Measurements from ENCODE around the gene KCNK13. TPM values are rescaled to one million over a fixed set of nuclear protein-coding genes. Genes with fewer than 3 reads are reported as not detected.

KCNK13 gene
- total RNA-seq, 1 experiment from 2014 or later: not detected

DNA sequence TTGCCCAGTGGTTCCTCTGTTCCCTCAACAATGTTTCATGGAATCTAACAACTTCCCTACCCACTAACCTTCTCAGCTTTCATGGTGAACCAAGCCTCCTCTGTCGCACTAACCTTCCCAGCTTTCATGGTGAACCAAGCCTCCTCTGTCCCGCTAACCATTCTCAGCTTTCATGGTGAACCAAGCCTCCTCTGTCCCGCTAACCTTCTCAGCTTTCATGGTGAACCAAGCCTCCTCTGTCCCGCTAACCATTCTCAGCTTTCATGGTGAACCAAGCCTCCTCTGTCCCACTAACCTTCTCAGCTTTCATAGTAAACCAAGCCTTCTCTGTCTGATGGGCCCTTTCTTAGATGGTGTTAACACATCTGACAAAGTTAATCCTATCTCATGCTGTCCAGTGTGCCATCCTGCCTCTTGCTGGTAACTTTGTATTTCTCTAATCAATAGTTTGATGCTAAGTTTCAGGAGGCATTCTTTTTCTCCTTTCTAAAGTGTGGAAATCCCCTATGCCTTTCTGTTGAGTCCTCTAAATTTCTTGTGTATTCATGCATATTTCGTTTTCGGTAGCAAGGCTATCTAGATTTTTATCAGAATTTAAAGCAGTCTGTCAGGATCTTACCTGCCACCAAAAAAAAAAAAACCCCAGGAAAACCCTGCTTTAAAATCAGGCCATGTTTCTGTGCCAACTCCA is 26.8 kb upstream of the KCNK13 start:
- Histone ChIP-seq H3K27ac (ENCODE audit: low read length) (no peak overlapping the region), H3K4me2 (ENCODE audit: low read depth, low read length, poor library complexity, severe bottlenecking) (no peak overlapping the region), H3K9ac (ENCODE audit: low read length) (no peak overlapping the region), H3K9me2 (replicated peaks; ENCODE audit: insufficient read depth, low read length) (no peaks in the 10 kb centered on the region), H4K20me1 (ENCODE audit: insufficient read depth, low read depth, low read length) (no peaks in the 10 kb centered on the region), H3K79me2 (ENCODE audit: low read length) (no peaks in the 10 kb centered on the region), H3K27me3 (ENCODE audit: low read length) (no peaks in the 10 kb centered on the region), H3K36me3 (ENCODE audit: insufficient read depth, low read length) (peaks cover 50% of the 10 kb centered on the region), H3K9me3 (ENCODE audit: low read length) (no peaks in the 10 kb centered on the region), H2AFZ (ENCODE audit: low read length) (no peak overlapping the region), H3K4me1 (ENCODE audit: low read length) (no peaks in the 10 kb centered on the region), H3K4me3 (ENCODE audit: low read length) (no peak overlapping the region)
- DNase-seq: no peak

DNA sequence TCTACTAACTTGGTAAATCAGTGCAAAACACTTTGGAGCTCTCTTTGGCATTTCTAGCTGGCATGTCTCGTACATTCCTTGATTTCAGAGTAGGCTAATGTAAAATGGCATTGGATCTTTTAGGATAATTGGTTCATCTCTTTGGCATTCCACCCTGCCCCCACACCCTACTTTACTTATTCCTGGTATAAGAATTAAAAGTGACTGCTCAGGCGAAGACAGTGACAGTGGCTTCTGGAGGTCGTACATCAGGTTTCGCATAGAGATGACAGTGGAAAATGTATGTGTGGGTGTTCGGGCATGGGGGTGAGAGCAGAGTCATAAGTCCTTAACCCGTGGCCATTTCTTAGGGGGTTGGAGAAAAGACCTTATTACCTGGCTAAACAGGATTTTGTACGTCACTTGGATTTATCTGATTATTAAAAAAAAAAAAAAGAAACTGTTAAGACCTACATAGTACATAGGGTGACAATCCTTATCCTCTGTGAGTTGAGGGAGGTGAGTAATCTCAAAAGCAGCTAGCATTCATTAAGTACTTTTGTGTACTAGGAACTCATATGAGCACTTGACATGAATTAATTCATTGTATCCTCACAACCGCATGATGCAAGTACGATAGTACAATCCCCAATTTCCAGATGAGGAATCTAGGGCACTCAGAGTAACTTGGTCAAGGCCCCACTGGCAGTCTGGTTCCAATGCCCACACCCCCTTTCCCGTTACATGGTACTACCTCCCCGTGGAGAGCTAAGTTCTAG is 22.4 kb upstream of the KCNK13 start:
- Histone ChIP-seq H3K9me3 (ENCODE audit: low read length) (no peaks in the 10 kb centered on the region), H3K36me3 (ENCODE audit: insufficient read depth, low read length) (peaks cover 19% of the 10 kb centered on the region; the same call in 1 of the 2 replicates), H3K9ac (ENCODE audit: low read length) (no peak overlapping the region), H3K4me3 (ENCODE audit: low read length) (no peak overlapping the region), H3K9me2 (replicated peaks; ENCODE audit: insufficient read depth, low read length) (no peaks in the 10 kb centered on the region), H4K20me1 (ENCODE audit: insufficient read depth, low read depth, low read length) (no peaks in the 10 kb centered on the region), H3K27me3 (ENCODE audit: low read length) (no peaks in the 10 kb centered on the region), H3K79me2 (ENCODE audit: low read length) (no peaks in the 10 kb centered on the region), H3K4me2 (ENCODE audit: low read depth, low read length, poor library complexity, severe bottlenecking) (no peak overlapping the region), H2AFZ (ENCODE audit: low read length) (no peak overlapping the region), H3K4me1 (ENCODE audit: low read length) (no peaks in the 10 kb centered on the region), H3K27ac (ENCODE audit: low read length) (no peak overlapping the region)
- DNase-seq: no peak

DNA sequence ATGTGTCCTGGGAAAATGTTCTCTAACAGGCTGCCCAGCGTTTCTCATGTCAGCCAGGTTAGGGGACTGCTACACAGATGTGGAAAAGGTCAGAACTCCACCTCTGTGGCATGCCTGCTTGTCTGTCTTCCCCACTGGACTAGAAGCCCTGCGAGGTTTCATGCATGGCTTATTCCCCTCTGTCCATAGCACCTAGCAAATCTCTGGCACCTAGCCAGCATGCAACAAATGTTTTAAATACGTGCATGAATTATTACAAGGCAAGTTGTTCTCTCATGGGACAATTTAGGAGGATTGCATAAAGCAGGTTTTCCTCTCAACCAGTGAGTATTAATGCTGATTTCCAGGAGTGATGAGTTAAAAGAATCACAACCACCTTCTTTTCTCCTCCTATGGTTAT is 21.4 kb upstream of the KCNK13 start:
- no peak for DNase-seq
- Histone ChIP-seq H2AFZ (ENCODE audit: low read length) (no peak overlapping the region), H3K9me2 (replicated peaks; ENCODE audit: insufficient read depth, low read length) (no peaks in the 10 kb centered on the region), H3K27ac (ENCODE audit: low read length) (no peak overlapping the region), H3K9me3 (ENCODE audit: low read length) (no peaks in the 10 kb centered on the region), H3K79me2 (ENCODE audit: low read length) (no peaks in the 10 kb centered on the region), H3K36me3 (ENCODE audit: insufficient read depth, low read length) (peaks cover 22% of the 10 kb centered on the region; the same call in 1 of the 2 replicates), H3K27me3 (ENCODE audit: low read length) (no peaks in the 10 kb centered on the region), H3K9ac (ENCODE audit: low read length) (no peak overlapping the region), H3K4me3 (ENCODE audit: low read length) (no peak overlapping the region), H4K20me1 (ENCODE audit: insufficient read depth, low read depth, low read length) (no peaks in the 10 kb centered on the region), H3K4me1 (ENCODE audit: low read length) (no peaks in the 10 kb centered on the region), H3K4me2 (ENCODE audit: low read depth, low read length, poor library complexity, severe bottlenecking) (no peak overlapping the region)

DNA sequence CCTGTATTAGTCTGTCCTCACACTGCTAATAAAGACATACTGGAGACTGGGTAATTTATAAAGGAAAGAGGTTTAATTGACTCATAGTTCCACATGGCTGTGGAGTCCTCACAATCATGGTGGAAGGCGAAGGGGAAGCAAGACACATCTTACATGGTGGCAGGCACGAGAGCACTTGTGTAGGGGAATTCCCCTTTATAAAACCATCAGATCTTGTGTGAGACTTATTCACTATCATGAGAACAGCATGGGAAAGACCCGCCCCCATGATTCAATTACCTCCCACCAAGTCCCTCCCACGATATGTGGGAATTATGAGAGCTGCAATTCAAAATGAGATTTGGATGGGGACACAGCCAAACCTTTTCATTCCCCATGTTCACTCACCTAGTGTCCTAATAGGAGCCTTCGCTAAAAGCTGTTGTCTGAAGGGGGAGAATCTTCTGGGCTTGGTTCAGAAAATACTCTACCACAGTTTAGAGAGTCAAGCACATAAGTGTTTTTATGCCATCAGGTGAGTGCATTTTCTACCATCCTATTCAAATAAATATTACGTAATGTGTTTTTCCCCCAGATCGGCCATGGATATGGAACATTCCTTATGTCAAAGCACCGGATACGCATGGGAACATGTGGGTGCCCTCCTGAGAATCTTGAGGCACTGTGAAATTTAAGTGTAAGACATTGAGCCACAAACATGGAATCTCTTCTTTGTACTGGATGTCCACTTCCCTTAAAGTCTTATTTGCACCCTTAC is 19.1 kb upstream of the KCNK13 start:
- DNase-seq: no peak
- Histone ChIP-seq H3K9me2 (replicated peaks; ENCODE audit: insufficient read depth, low read length) (no peaks in the 10 kb centered on the region), H3K4me2 (ENCODE audit: low read depth, low read length, poor library complexity, severe bottlenecking) (no peak overlapping the region), H3K36me3 (ENCODE audit: insufficient read depth, low read length) (peaks cover 14% of the 10 kb centered on the region; the same call in 1 of the 2 replicates), H3K27ac (ENCODE audit: low read length) (no peak overlapping the region), H4K20me1 (ENCODE audit: insufficient read depth, low read depth, low read length) (no peaks in the 10 kb centered on the region), H3K4me3 (ENCODE audit: low read length) (no peak overlapping the region), H3K9me3 (ENCODE audit: low read length) (no peaks in the 10 kb centered on the region), H3K9ac (ENCODE audit: low read length) (no peak overlapping the region), H2AFZ (ENCODE audit: low read length) (no peak overlapping the region), H3K79me2 (ENCODE audit: low read length) (no peaks in the 10 kb centered on the region), H3K27me3 (ENCODE audit: low read length) (no peaks in the 10 kb centered on the region), H3K4me1 (ENCODE audit: low read length) (no peaks in the 10 kb centered on the region)

DNA sequence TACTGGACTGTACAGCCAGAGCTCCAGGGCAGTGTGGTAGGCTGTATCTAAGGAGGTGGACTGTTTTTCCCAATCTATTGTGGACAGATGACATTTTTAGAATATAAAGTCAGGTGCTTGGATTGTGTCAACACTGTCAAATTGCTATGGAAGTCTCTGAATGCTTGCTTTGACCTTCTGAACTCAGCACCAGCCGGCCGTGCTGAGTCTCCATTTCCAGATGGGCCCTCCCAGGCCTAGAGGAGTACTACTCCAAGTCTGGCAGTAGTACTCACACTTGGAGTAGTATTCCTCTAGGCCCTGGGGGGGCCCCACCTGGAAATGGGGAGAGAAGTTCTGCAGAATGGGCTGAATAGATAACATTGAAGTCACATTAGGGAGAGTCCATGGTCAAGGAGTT is 16.2 kb upstream of the KCNK13 start:
- Histone ChIP-seq H3K9ac (ENCODE audit: low read length) (no peak overlapping the region), H2AFZ (ENCODE audit: low read length) (no peak overlapping the region), H3K27ac (ENCODE audit: low read length) (no peak overlapping the region), H4K20me1 (ENCODE audit: insufficient read depth, low read depth, low read length) (0 out of 2 replicates have a peak, but pooled peaks cover 4% of the 10 kb centered on the region), H3K9me3 (ENCODE audit: low read length) (no peaks in the 10 kb centered on the region), H3K4me2 (ENCODE audit: low read depth, low read length, poor library complexity, severe bottlenecking) (no peak overlapping the region), H3K79me2 (ENCODE audit: low read length) (no peaks in the 10 kb centered on the region), H3K4me3 (ENCODE audit: low read length) (no peak overlapping the region), H3K36me3 (ENCODE audit: insufficient read depth, low read length) (peaks cover 8% of the 10 kb centered on the region; the same call in 1 of the 2 replicates), H3K9me2 (replicated peaks; ENCODE audit: insufficient read depth, low read length) (no peaks in the 10 kb centered on the region), H3K27me3 (ENCODE audit: low read length) (no peaks in the 10 kb centered on the region), H3K4me1 (ENCODE audit: low read length) (no peaks in the 10 kb centered on the region)
- no peak for DNase-seq

DNA sequence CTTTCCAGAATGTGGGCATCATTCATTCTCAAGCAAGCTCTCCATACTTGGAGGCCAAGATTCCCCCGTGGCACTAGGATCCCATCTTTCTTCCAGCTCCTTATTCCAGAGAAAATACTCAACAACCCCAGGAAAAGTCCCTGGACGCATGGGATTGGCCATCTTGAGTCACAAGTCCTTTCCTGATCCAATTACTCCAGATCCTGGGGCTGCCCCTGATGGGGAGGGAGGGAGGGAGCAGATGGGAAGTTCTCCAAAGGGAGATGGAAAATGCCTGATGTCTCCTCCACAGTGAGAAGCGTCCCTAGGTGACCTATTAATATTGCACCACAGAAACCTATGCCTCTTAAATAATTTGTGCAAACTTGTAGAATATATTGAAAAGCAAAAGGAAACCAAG is 12.4 kb upstream of the KCNK13 start:
- Histone ChIP-seq H3K9ac (ENCODE audit: low read length) (no peak overlapping the region), H2AFZ (ENCODE audit: low read length) (no peak overlapping the region), H3K4me2 (ENCODE audit: low read depth, low read length, poor library complexity, severe bottlenecking) (no peak overlapping the region), H3K27ac (ENCODE audit: low read length) (no peak overlapping the region), H3K27me3 (ENCODE audit: low read length) (no peaks in the 10 kb centered on the region), H3K9me2 (replicated peaks; ENCODE audit: insufficient read depth, low read length) (no peaks in the 10 kb centered on the region), H3K79me2 (ENCODE audit: low read length) (no peaks in the 10 kb centered on the region), H3K9me3 (ENCODE audit: low read length) (no peaks in the 10 kb centered on the region), H3K4me1 (ENCODE audit: low read length) (no peaks in the 10 kb centered on the region), H3K4me3 (ENCODE audit: low read length) (no peak overlapping the region), H3K36me3 (ENCODE audit: insufficient read depth, low read length) (peaks cover 5% of the 10 kb centered on the region; the same call in 1 of the 2 replicates), H4K20me1 (ENCODE audit: insufficient read depth, low read depth, low read length) (0 out of 2 replicates have a peak, but pooled peaks cover 4% of the 10 kb centered on the region)
- no peak for DNase-seq

DNA sequence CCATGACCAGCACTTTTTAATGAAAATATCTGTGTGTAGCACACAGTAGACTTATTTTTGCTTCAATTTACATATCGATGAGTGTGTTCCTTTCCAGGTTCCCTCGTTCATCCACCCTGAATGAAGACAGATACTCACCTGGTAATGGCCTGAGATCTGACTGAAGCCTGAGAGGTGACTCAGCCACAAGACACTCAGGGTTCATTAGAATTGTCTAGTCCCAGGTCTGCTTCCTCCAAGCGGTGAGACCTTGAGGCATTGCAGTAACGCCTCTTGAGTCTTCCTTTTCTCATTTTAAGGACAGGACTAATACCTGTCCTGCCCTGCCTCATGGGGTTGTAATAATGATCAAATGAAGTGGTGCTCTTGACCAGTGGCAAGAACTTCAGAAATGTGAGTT is 11.5 kb upstream of the KCNK13 start:
- H3K36me3 ChIP-seq (ENCODE audit: insufficient read depth, low read length): no peaks in the 10 kb centered on the region
- H3K4me2 ChIP-seq (ENCODE audit: low read depth, low read length, poor library complexity, severe bottlenecking): no peak overlapping the region
- H3K9ac ChIP-seq (ENCODE audit: low read length): no peak overlapping the region
- no peak for DNase-seq
- H3K4me3 ChIP-seq (ENCODE audit: low read length): no peak overlapping the region
- H3K9me2 ChIP-seq (replicated peaks; ENCODE audit: insufficient read depth, low read length): no peaks in the 10 kb centered on the region
- H3K79me2 ChIP-seq (ENCODE audit: low read length): no peaks in the 10 kb centered on the region
- 0 out of 2 replicates have a peak, but pooled peaks cover 4% of the 10 kb centered on the region for H4K20me1 ChIP-seq (ENCODE audit: insufficient read depth, low read depth, low read length)
- no peak overlapping the region for H3K27ac ChIP-seq (ENCODE audit: low read length)
- no peaks in the 10 kb centered on the region for H3K9me3 ChIP-seq (ENCODE audit: low read length)
- no peak overlapping the region for H2AFZ ChIP-seq (ENCODE audit: low read length)
- H3K27me3 ChIP-seq (ENCODE audit: low read length): no peaks in the 10 kb centered on the region
- H3K4me1 ChIP-seq (ENCODE audit: low read length): no peaks in the 10 kb centered on the region

DNA sequence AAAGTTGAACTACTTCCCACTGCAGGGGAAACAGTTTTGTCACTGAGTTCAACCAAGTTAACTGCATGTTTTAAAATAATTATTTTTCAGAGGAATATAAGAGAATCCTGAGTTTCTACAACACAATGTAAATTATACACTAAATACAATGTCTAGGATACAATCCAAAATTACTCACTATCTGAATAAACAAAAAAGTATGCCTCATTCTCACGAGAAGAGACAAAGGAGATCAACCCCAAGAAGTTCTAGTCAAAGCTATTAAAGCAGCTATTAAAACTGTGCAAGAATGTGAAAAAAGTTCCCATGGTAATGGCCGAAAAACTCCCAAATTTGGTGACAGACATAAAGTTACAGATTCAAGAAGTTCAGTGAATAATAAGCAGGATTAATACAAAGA is 8.8 kb upstream of the KCNK13 start:
- Histone ChIP-seq H2AFZ (ENCODE audit: low read length) (no peak overlapping the region), H3K36me3 (ENCODE audit: insufficient read depth, low read length) (no peaks in the 10 kb centered on the region), H3K27me3 (ENCODE audit: low read length) (no peaks in the 10 kb centered on the region), H3K27ac (ENCODE audit: low read length) (no peak overlapping the region), H3K79me2 (ENCODE audit: low read length) (no peaks in the 10 kb centered on the region), H3K4me1 (ENCODE audit: low read length) (peaks cover 2% of the 10 kb centered on the region; the same call in 1 of the 2 replicates), H3K9me3 (ENCODE audit: low read length) (no peaks in the 10 kb centered on the region), H3K4me2 (ENCODE audit: low read depth, low read length, poor library complexity, severe bottlenecking) (no peak overlapping the region), H4K20me1 (ENCODE audit: insufficient read depth, low read depth, low read length) (0 out of 2 replicates have a peak, but pooled peaks cover 4% of the 10 kb centered on the region), H3K4me3 (ENCODE audit: low read length) (no peak overlapping the region), H3K9me2 (replicated peaks; ENCODE audit: insufficient read depth, low read length) (no peaks in the 10 kb centered on the region), H3K9ac (ENCODE audit: low read length) (no peak overlapping the region)
- DNase-seq: no peak
